Measurements from ENCODE around the gene POLR3E.
"Not testable (repeated sequence)": the region's sequence is repeated elsewhere in the genome, so short reads cannot be mapped to it uniquely, and the experiment has no call there.

Gene POLR3E

DNA sequence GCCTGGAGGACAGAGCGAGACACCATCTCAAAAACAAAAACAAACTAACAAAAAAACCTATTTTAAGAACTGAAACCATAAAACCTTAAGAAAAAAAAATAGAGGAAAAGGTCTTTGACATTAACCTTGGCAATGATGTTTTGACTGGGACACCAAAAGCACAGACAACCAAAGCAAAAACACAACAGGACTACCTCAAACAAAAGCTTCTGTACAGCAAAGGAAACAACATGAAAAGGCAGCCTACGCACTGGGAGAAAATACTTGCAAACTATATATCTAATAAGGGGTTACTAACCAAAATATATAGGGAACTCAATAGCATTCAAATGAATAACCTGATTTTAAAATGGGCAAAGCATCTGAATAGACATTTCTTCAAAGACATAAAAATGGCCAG lies 44.9 kb downstream of the POLR3E start:
- TF ChIP-seq, protein P1, sequence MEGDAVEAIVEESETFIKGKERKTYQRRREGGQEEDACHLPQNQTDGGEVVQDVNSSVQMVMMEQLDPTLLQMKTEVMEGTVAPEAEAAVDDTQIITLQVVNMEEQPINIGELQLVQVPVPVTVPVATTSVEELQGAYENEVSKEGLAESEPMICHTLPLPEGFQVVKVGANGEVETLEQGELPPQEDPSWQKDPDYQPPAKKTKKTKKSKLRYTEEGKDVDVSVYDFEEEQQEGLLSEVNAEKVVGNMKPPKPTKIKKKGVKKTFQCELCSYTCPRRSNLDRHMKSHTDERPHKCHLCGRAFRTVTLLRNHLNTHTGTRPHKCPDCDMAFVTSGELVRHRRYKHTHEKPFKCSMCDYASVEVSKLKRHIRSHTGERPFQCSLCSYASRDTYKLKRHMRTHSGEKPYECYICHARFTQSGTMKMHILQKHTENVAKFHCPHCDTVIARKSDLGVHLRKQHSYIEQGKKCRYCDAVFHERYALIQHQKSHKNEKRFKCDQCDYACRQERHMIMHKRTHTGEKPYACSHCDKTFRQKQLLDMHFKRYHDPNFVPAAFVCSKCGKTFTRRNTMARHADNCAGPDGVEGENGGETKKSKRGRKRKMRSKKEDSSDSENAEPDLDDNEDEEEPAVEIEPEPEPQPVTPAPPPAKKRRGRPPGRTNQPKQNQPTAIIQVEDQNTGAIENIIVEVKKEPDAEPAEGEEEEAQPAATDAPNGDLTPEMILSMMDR (conservative IDR thresholded peaks at IDR 0.05; ENCODE audit: control insufficient read depth, insufficient read depth, low read depth, low read length): no peak
- DNase-seq (ENCODE audit: low read depth): no peak
- no peak overlapping the region for H3K4me3 ChIP-seq (ENCODE audit: control insufficient read depth, low read depth, low read length)

DNA sequence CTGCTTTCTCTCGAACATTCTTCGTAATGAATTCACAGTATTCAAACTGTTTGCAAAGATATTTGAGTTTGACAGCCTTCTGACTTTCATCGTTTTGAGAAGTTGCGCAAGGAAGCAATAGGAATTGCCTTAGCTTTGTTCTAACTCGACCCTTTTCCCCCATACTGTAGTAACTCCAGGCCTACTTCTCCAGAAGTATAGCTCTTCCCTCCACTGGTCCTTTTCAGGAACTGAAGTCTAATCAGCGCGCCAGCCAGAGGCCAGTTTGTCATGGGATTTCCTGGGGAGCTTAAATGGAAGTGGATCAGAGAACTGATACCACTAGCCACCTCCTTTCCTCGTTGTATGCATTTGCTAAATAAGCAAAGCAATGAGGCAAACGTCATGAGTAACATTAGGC lies 49.3 kb downstream of the POLR3E start:
- TF ChIP-seq, protein P1 (conservative IDR thresholded peaks at IDR 0.05; ENCODE audit: control insufficient read depth, insufficient read depth, low read depth, low read length): no peak
- no peak for DNase-seq (ENCODE audit: low read depth)

DNA sequence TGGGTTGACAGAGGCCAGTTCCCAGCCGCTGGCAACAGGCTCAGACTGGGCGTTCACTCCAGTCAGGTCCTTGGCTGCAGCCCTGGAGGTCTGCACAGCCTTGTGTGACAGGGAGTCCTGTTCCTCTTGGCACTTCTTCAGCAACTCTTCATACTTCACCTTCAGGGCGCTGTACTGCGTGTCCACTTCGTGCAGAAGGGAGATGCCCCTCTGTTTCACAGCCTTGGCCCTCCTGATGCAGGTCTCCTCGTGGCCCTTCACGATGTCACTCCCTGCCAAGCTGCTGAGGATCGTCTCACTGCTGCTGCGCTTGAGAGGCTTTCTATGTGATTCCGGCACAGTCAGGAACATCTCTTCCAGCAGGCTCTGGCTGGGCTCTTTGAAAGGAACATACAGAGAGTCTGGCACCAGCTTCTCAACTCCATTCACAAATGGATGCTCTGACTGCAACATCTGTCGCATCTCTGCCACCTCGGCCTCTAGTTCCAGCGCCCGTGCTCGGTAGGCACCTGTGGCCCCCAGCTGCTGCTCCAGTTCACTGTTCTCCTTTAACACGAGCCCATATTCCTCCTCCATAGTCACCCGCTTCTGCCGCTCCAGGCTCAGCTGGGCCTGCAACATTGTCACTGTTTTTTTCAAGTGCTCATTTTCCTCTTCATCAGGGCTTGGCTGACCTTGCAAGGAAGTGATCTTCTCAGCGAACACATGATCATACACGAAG lies 50.1 kb downstream of the POLR3E start:
- no peak for DNase-seq (ENCODE audit: low read depth)
- TF ChIP-seq, protein P1 (conservative IDR thresholded peaks at IDR 0.05; ENCODE audit: control insufficient read depth, insufficient read depth, low read depth, low read length): no peak
- H3K4me3 ChIP-seq (ENCODE audit: control insufficient read depth, low read depth, low read length): no peak overlapping the region

More for the DNA sequence above, 49.3 kb downstream of the POLR3E start:
- no peak overlapping the region for H3K4me3 ChIP-seq (ENCODE audit: control insufficient read depth, low read depth, low read length)

DNA sequence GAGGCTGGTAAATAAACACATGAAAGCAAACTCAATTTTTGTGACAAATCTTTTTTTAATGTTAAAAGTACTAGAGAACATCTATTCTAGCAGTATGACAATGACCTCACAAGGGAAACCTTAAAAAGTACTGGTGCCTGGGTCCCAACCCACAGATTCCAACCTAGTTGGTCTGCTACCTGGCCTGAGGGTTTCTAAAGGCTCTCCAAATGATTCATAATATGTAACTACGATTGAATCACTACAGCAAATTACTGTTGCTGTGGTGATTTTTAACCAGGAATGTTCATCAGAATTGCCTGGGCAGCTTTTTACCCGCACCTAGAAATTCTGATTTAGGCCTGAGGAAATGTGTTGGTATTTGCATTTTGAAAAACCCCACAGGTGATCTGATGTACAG lies 51.1 kb downstream of the POLR3E start:
- no peak overlapping the region for H3K4me3 ChIP-seq (ENCODE audit: control insufficient read depth, low read depth, low read length)
- TF ChIP-seq, protein P1 (conservative IDR thresholded peaks at IDR 0.05; ENCODE audit: control insufficient read depth, insufficient read depth, low read depth, low read length): no peak
- DNase-seq (ENCODE audit: low read depth): no peak

DNA sequence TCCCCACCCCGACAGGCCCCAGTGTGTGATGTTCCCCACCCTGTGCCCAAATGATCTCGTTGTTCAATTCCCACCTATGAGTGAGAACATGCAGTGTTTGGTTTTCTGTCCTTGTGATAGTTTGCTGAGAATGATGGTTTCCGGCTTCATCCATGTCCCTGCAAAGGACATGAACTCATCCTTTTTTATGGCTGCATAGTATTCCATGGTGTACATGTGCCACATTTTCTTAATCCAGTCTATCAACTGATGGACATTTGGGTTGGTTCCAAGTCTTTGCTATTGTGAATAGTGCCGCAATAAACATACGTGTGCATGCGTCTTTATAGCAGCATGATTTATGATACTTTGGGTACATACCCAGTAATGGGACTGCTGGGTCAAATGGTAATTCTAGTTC lies 53.8 kb downstream of the POLR3E start:
- not testable (repeated sequence) for H3K4me3 ChIP-seq (ENCODE audit: control insufficient read depth, low read depth, low read length)

DNA sequence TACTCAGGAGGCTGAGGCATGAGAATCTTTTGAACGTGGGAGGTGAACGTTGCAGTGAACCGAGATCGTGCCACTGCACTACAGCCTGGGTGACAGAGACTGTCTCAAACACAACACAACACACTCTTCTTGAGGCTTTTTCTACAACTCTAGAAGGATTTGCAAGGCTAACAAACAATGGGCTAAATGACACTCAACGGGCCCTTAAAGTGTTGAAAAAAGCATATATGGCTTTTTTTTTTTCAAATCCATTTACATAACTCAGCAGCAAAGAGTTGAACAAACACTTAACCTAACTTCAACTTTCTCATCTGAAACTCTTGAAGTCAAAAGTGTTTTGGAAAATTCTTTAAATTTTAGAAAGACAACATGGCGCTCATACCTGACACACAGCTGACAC lies 54.9 kb downstream of the POLR3E start:
- TF ChIP-seq, protein P1 (conservative IDR thresholded peaks at IDR 0.05; ENCODE audit: control insufficient read depth, insufficient read depth, low read depth, low read length): no peak
- DNase-seq (ENCODE audit: low read depth): no peak
- H3K4me3 ChIP-seq (ENCODE audit: control insufficient read depth, low read depth, low read length): no peak overlapping the region

More for the DNA sequence above, 53.8 kb downstream of the POLR3E start:
- not testable (repeated sequence) for DNase-seq (ENCODE audit: low read depth)

DNA sequence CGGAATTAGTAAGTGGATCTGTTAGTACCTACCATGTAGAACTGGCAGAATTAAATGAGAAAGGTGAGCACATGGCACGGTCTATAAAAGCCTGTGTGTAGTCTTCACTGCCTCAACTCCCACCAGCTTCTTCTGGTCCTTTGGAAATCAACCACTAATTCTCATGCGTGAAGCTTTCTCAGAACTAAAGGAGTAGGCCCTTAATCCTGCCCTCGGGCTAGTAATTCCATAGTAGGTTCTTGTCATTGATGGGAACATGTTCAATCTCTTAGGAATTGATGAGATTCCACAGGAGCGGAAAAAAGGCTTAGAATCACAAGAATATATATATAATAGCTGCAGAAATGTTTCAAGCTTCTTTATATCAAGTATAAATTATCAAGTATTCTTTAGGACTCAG lies 55.5 kb downstream of the POLR3E start:
- DNase-seq (ENCODE audit: low read depth): no peak
- TF ChIP-seq, protein P1 (conservative IDR thresholded peaks at IDR 0.05; ENCODE audit: control insufficient read depth, insufficient read depth, low read depth, low read length): no peak
- H3K4me3 ChIP-seq (ENCODE audit: control insufficient read depth, low read depth, low read length): no peak overlapping the region
